Neural cell (in vitro differentiated cells): ENCODE measurements around the gene PRLH. TPM values are rescaled to one million over a fixed set of nuclear protein-coding genes. Genes with fewer than 3 reads are reported as not detected.

Experiments used
- H2AFZ ChIP-seq: fragments of 200-600, 300-800 bp; sonication (generic), shearing (Covaris generic); 2 replicates; pipeline ENCODE4 v1.6.0; 2014; ENCODE audit warnings: low read depth, mild to moderate bottlenecking, antibody characterized with exemption, low read length, moderate library complexity
- H3F3A ChIP-seq: fragments of 200-600 bp; shearing (Covaris generic); 2 replicates; pipeline ENCODE4 v1.6.1; 2016; ENCODE audit warnings: mild to moderate bottlenecking, moderate library complexity, mixed read lengths, antibody characterized with exemption, low read length; ENCODE audit not compliant: insufficient read depth, poor library complexity, severe bottlenecking
- H3K27ac ChIP-seq: fragments of 200-600, 300-800 bp; sonication (generic), shearing (Covaris generic); 2 replicates; pipeline ENCODE4 v1.5.1; 2014; ENCODE audit warnings: mild to moderate bottlenecking, low read length, moderate library complexity
- H3K27me3 ChIP-seq: fragments of 300-800, 200-600 bp; sonication (generic), shearing (Covaris generic); 2 replicates; pipeline ENCODE4 v1.6.0; 2014; ENCODE audit warnings: mild to moderate bottlenecking, low read depth, low read length, moderate library complexity; ENCODE audit not compliant: insufficient read depth
- H3K36me3 ChIP-seq: fragments of 300-800, 200-600 bp; sonication (generic), shearing (Covaris generic); 2 replicates; pipeline ENCODE4 v1.5.1; 2014; ENCODE audit warnings: mild to moderate bottlenecking, antibody characterized with exemption, low read length, moderate library complexity; ENCODE audit not compliant: insufficient read depth
- H3K4me2 ChIP-seq: fragments of 300-800, 200-600 bp; sonication (generic), shearing (Covaris generic); 2 replicates; pipeline ENCODE4 v1.6.0; 2014; ENCODE audit warnings: mild to moderate bottlenecking, low read length
- H3K4me3 ChIP-seq: fragments of 300-800, 200-600 bp; sonication (generic), shearing (Covaris generic); 2 replicates; pipeline ENCODE4 v1.5.1; 2014; ENCODE audit warnings: mild to moderate bottlenecking, low read length, moderate library complexity
- H3K79me2 ChIP-seq: fragments of 200-600 bp; shearing (Covaris generic); replicated peaks from 2 replicates; pipeline ENCODE4 v1.6.0; 2014; ENCODE audit warnings: mild to moderate bottlenecking, low read length, moderate library complexity; ENCODE audit not compliant: insufficient read depth
- H3K9ac ChIP-seq: fragments of 300-800, 200-600 bp; sonication (generic), shearing (Covaris generic); 2 replicates; pipeline ENCODE4 v1.6.1; 2016; ENCODE audit warnings: mild to moderate bottlenecking, low read length, mixed read lengths
- H3K9me2 ChIP-seq: fragments of 200-600 bp; shearing (Covaris generic); 2 replicates; pipeline ENCODE4 v1.6.1; 2016; ENCODE audit warnings: mild to moderate bottlenecking, low read length, mixed read lengths; ENCODE audit not compliant: insufficient read depth
- H3K9me3 ChIP-seq: fragments of 200-600, 300-800 bp; sonication (generic), shearing (Covaris generic); 2 replicates; pipeline ENCODE4 v1.6.1; 2016; ENCODE audit warnings: mild to moderate bottlenecking, mixed run types, low read length, moderate library complexity, mixed read lengths
- H4K20me1 ChIP-seq: fragments of 200-600 bp; shearing (Covaris generic); 2 replicates; pipeline ENCODE4 v1.6.1; 2016; ENCODE audit warnings: mild to moderate bottlenecking, mixed run types; ENCODE audit not compliant: insufficient read depth
- EP300 ChIP-seq: fragments of 450-650 bp; conservative IDR thresholded peaks from 2 replicates; pipeline ENCODE4 v1.6.1; 2014; ENCODE audit warnings: antibody characterized with exemption, mild to moderate bottlenecking, moderate library complexity; ENCODE audit not compliant: poor library complexity, severe bottlenecking
- EZH2 ChIP-seq: fragments of 200-600, 300-800 bp; shearing (Covaris generic), sonication (generic); IDR thresholded peaks from 2 replicates; pipeline ENCODE4 v1.6.1; 2014; ENCODE audit warnings: antibody characterized with exemption, low read length, borderline replicate concordance, mild to moderate bottlenecking; ENCODE audit not compliant: insufficient read depth, poor library complexity, severe bottlenecking
- MXI1 ChIP-seq: fragments of 450-650 bp; conservative IDR thresholded peaks from 2 replicates; pipeline ENCODE4 v1.6.1; 2014; ENCODE audit warnings: antibody characterized with exemption, mild to moderate bottlenecking; ENCODE audit not compliant: poor library complexity, severe bottlenecking
- POLR2AphosphoS5 ChIP-seq: IDR thresholded peaks from 2 replicates; pipeline ENCODE4 v1.6.1; 2012
- RAD21 ChIP-seq: fragments of 450-650 bp; conservative IDR thresholded peaks from 2 replicates; pipeline ENCODE4 v1.6.1; 2014; ENCODE audit warnings: antibody characterized with exemption, mild to moderate bottlenecking, moderate library complexity
- SMC3 ChIP-seq: fragments of 450-650 bp; conservative IDR thresholded peaks from 2 replicates; pipeline ENCODE4 v1.6.1; 2014; ENCODE audit warnings: antibody characterized with exemption, mild to moderate bottlenecking, moderate library complexity; ENCODE audit not compliant: poor library complexity
- TAF1 ChIP-seq: IDR thresholded peaks from 2 replicates; pipeline ENCODE4 v1.6.1; 2012; ENCODE audit warnings: low read depth
- polyA plus RNA-seq: library from polyadenylated mRNA; depleted of rRNA; stranded (reverse); fragments of >200 nt; gene quantifications from 2 replicates; pipeline ENCODE4 v1.2.3, GENCODE V29; 2014
- TF ChIP-seq, protein P1 (sequence below): fragments of 450-650 bp; IDR thresholded peaks from 2 replicates; pipeline ENCODE4 v1.5.1; 2014; ENCODE audit warnings: antibody characterized with exemption, mild to moderate bottlenecking, moderate library complexity; ENCODE audit not compliant: poor library complexity, severe bottlenecking
- TF ChIP-seq, protein P2 (sequence below): IDR thresholded peaks from 2 replicates; pipeline ENCODE4 v1.6.1; 2012; ENCODE audit warnings: borderline replicate concordance

Gene PRLH
- polyA plus RNA-seq, 1 donor from 2014 or later: not detected

DNA sequence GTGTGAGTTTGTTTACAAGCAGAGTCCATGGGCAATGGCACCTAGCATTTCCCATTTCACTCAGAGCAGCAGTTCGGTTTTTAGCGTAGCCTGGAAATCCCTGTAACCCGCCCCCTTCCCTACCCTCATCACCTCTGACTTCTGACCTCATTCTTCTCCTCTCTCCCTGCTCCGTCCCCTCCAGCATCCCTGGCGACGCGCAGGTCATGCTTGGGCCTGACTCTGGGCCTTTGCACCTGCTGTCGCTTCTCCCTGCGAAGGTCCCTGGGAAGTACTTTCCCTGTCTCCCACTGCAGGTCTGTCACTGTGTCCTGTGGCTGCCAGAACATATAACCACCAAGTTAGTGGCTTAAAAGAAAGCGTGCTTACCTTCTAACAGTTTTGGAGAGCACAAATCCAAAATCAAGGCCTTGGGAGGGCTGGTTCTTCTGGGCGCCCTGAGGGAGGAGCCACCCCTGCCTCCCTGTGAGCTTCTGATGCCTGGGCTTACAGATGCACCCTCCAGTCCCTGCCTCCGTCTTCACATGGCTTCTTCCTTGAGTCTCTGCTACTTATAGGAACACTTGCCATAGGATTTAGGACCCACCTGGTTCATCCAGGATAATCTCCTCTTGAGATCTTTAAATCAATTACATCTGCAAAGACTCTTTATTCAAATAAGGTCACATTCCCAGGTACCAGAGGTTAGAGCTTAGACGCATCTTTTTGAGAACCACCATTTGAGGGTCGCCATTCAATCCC is 32.3 kb downstream of the PRLH start:
- Histone ChIP-seq H3K4me2 (no peak overlapping the region), H3K79me2 (no peaks in the 10 kb centered on the region), H3K27me3 (no peaks in the 10 kb centered on the region), H3K36me3 (no peaks in the 10 kb centered on the region), H2AFZ (no peak overlapping the region), H3F3A (no peaks in the 10 kb centered on the region), H3K4me3 (no peak overlapping the region), H4K20me1 (no peaks in the 10 kb centered on the region), H3K27ac (no peak overlapping the region), H3K9me3 (no peaks in the 10 kb centered on the region), H3K9me2 (no peaks in the 10 kb centered on the region), H3K9ac (no peak overlapping the region)
- TF ChIP-seq MXI1 (no peak), EP300 (no peak), POLR2AphosphoS5 (no peak), SMC3 (no peak), RAD21 (no peak), EZH2 (no peak), TAF1 (no peak)
- TF ChIP-seq, protein P1, sequence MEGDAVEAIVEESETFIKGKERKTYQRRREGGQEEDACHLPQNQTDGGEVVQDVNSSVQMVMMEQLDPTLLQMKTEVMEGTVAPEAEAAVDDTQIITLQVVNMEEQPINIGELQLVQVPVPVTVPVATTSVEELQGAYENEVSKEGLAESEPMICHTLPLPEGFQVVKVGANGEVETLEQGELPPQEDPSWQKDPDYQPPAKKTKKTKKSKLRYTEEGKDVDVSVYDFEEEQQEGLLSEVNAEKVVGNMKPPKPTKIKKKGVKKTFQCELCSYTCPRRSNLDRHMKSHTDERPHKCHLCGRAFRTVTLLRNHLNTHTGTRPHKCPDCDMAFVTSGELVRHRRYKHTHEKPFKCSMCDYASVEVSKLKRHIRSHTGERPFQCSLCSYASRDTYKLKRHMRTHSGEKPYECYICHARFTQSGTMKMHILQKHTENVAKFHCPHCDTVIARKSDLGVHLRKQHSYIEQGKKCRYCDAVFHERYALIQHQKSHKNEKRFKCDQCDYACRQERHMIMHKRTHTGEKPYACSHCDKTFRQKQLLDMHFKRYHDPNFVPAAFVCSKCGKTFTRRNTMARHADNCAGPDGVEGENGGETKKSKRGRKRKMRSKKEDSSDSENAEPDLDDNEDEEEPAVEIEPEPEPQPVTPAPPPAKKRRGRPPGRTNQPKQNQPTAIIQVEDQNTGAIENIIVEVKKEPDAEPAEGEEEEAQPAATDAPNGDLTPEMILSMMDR: no peak
- TF ChIP-seq, protein P2, sequence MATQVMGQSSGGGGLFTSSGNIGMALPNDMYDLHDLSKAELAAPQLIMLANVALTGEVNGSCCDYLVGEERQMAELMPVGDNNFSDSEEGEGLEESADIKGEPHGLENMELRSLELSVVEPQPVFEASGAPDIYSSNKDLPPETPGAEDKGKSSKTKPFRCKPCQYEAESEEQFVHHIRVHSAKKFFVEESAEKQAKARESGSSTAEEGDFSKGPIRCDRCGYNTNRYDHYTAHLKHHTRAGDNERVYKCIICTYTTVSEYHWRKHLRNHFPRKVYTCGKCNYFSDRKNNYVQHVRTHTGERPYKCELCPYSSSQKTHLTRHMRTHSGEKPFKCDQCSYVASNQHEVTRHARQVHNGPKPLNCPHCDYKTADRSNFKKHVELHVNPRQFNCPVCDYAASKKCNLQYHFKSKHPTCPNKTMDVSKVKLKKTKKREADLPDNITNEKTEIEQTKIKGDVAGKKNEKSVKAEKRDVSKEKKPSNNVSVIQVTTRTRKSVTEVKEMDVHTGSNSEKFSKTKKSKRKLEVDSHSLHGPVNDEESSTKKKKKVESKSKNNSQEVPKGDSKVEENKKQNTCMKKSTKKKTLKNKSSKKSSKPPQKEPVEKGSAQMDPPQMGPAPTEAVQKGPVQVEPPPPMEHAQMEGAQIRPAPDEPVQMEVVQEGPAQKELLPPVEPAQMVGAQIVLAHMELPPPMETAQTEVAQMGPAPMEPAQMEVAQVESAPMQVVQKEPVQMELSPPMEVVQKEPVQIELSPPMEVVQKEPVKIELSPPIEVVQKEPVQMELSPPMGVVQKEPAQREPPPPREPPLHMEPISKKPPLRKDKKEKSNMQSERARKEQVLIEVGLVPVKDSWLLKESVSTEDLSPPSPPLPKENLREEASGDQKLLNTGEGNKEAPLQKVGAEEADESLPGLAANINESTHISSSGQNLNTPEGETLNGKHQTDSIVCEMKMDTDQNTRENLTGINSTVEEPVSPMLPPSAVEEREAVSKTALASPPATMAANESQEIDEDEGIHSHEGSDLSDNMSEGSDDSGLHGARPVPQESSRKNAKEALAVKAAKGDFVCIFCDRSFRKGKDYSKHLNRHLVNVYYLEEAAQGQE: no peak

GRCh38 chr2:237599465-237600110 is 33.2 kb downstream of the PRLH start:
- H3K9ac ChIP-seq: no peak overlapping the region

More at GRCh38 chr2:237599465-237600110, 33.2 kb downstream of the PRLH start:
- Histone ChIP-seq H3K27ac (no peak overlapping the region), H3K9me2 (no peaks in the 10 kb centered on the region), H3K79me2 (no peaks in the 10 kb centered on the region), H4K20me1 (no peaks in the 10 kb centered on the region), H3K36me3 (no peaks in the 10 kb centered on the region), H3K4me2 (no peak overlapping the region), H3K9me3 (no peaks in the 10 kb centered on the region), H2AFZ (no peak overlapping the region), H3K27me3 (no peaks in the 10 kb centered on the region), H3F3A (no peaks in the 10 kb centered on the region), H3K4me3 (no peak overlapping the region)
- TF ChIP-seq, protein P1: no peak
- TF ChIP-seq SMC3 (no peak), MXI1 (no peak), EZH2 (no peak), POLR2AphosphoS5 (no peak), EP300 (no peak), RAD21 (no peak), TAF1 (no peak)
- TF ChIP-seq, protein P2: no peak
